Mammary epithelial cell (primary cell): ENCODE data around the gene DCK.

ENCODE experiments used
- EZH2 ChIP-seq: IDR thresholded peaks from 2 replicates; pipeline ENCODE4 v1.6.1; 2012; ENCODE audit warnings: low read length, inconsistent platforms, borderline replicate concordance
- TF ChIP-seq, protein P1 (sequence below), 2 donors: IDR thresholded peaks in 1 of 2; conservative IDR thresholded peaks in 1 of 2; 2 replicates each; pipeline ENCODE4 v1.5.1; 2011 to 2012; ENCODE audit warnings: inconsistent platforms in 2 of 2, low read length in 2 of 2, mild to moderate bottlenecking in 2 of 2, control low read depth in 1 of 2, low read depth in 1 of 2; ENCODE audit not compliant: insufficient read depth in 1 of 2; ENCODE audit errors: extremely low read depth in 1 of 2

DNA sequence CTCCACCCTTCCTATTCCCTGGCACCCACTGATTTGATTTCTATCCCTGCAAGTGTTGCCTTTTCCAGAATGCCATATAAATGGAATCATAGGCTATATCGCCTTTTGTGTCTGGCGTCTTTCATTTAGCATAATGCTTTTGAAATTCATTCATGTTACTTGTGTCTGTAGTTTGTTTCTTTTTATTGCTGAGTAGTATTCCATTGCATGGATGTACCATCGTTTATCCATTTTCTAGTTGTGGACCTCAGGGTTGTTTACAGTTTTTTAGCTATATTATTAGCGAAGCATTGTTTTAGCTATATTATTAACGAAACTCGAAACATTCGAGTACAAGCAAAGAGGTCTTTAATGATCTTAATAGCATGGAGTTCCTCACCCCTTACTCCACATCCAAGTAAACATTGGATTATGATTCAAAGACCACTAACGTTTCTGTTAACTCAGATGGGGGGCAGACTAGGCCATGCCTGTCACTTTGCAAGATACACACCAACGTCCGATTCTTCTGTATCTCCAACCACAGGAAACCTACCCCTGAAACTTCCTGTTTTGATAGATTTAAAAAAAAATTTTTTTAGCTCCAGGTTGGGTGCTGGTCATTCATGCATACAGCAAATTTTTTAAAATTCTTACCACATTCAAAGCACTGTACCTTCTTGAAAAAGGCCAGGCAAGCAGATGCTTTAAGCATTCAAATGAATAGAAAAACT lies 1.1 kb downstream of the DCK start:
- TF ChIP-seq, protein P1, sequence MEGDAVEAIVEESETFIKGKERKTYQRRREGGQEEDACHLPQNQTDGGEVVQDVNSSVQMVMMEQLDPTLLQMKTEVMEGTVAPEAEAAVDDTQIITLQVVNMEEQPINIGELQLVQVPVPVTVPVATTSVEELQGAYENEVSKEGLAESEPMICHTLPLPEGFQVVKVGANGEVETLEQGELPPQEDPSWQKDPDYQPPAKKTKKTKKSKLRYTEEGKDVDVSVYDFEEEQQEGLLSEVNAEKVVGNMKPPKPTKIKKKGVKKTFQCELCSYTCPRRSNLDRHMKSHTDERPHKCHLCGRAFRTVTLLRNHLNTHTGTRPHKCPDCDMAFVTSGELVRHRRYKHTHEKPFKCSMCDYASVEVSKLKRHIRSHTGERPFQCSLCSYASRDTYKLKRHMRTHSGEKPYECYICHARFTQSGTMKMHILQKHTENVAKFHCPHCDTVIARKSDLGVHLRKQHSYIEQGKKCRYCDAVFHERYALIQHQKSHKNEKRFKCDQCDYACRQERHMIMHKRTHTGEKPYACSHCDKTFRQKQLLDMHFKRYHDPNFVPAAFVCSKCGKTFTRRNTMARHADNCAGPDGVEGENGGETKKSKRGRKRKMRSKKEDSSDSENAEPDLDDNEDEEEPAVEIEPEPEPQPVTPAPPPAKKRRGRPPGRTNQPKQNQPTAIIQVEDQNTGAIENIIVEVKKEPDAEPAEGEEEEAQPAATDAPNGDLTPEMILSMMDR (conservative IDR thresholded peaks at IDR 0.05 in 1 of 2, IDR thresholded peaks at IDR 0.05 in 1 of 2; ENCODE audit: extremely low read depth in 1 of 2, insufficient read depth in 1 of 2, low read depth in 1 of 2, low read length in 2 of 2), result no peak
- no peak for TF ChIP-seq EZH2
